K562 (cell line): ENCODE results near the gene GRIN1. TPM values are rescaled to one million over a fixed set of nuclear protein-coding genes. Genes with fewer than 3 reads are reported as not detected.

Experiments used
- ATAC-seq: fragments of 200-7000 bp; cut with Tn5 transposase; 3 replicates; pipeline ENCODE4 v1.9.1; 2020; ENCODE audit warnings: moderate library complexity
- BruUV-seq: library from RNA; stranded (reverse); fragments of 400-500 nt; replicated peaks from 2 replicates; lab custom pipeline; 2021; lab: Mats Ljungman, UMichigan
- CTCF ChIA-PET: fragments of 300-600 bp; formaldehyde crosslinking; extraction: SDS; loops from one replicate; lab custom pipeline; 2021; ENCODE audit warnings: low intra/inter-chr PET ratio; lab: Yijun Ruan, JAX
- POLR2A ChIA-PET: fragments of 300-600, 350-650 bp; sonication (Branson Sonifier 250); formaldehyde crosslinking; extraction: SDS; loops from one replicate; lab custom pipeline; 2021; ENCODE audit warnings: antibody characterized with exemption, inconsistent platforms; lab: Yijun Ruan, JAX
- DNase-seq, 4 experiments: peaks; one replicate each; pipeline versions ENCODE4 v3.0.0 to v3.0.0-alpha.2; 2011 to 2018; ENCODE audit warnings: low spot score in 3 of 4, mixed read lengths in 3 of 4; ENCODE audit errors: extremely low read depth in 1 of 4
- FAIRE-seq: peaks from 2 replicates; lab custom pipeline; 2011; peaks lifted over from hg19 to GRCh38; lab: Jason Lieb, UNC
- H2AFZ ChIP-seq: 2 replicates; pipeline ENCODE4 v1.6.0; 2011; ENCODE audit warnings: low read depth, low read length, control low read depth, inconsistent platforms
- H3K27ac ChIP-seq: fragments of 200-600 bp; 3 replicates; pipeline ENCODE4 v1.8.0; 2011; ENCODE audit warnings: low read depth, mild to moderate bottlenecking, control low read depth, inconsistent platforms, low read length, moderate library complexity, mixed read lengths; ENCODE audit errors: extremely low read depth
- H3K27me3 ChIP-seq, 2 experiments: fragments of 300-600 bp in 1 of 2; 2 replicates in 1 of 2; 3 replicates in 1 of 2; pipeline versions ENCODE4 v1.6.0 to v1.8.0; 2011; ENCODE audit warnings: inconsistent platforms in 2 of 2, low read length in 2 of 2, mild to moderate bottlenecking in 1 of 2, mixed read lengths in 1 of 2, moderate library complexity in 1 of 2; ENCODE audit not compliant: control insufficient read depth in 2 of 2, insufficient read depth in 2 of 2
- H3K36me3 ChIP-seq: fragments of 300-600 bp; 3 replicates; pipeline ENCODE4 v1.8.0; 2011; ENCODE audit warnings: mild to moderate bottlenecking, low read length, inconsistent platforms; ENCODE audit not compliant: control insufficient read depth, insufficient read depth
- H3K4me1 ChIP-seq, 2 experiments: fragments of 200-600 bp in 1 of 2; replicated peaks in 1 of 2; 2 replicates in 1 of 2; 3 replicates in 1 of 2; pipeline versions ENCODE4 v1.5.1 to v1.8.0; 2011; ENCODE audit warnings: inconsistent platforms in 2 of 2, low read length in 2 of 2, mild to moderate bottlenecking in 1 of 2, mixed read lengths in 1 of 2, moderate library complexity in 1 of 2; ENCODE audit not compliant: control insufficient read depth in 2 of 2, insufficient read depth in 2 of 2
- H3K4me2 ChIP-seq: 2 replicates; pipeline ENCODE4 v1.6.1; 2011; ENCODE audit warnings: low read length, control low read depth, inconsistent platforms, mixed read lengths; ENCODE audit not compliant: insufficient read depth
- H3K4me3 ChIP-seq: fragments of 200-600 bp; sonication (generic), shearing (Covaris generic); 2 replicates; pipeline ENCODE4 v1.5.1; 2016; ENCODE audit warnings: control low read depth, inconsistent platforms
- H3K79me2 ChIP-seq: fragments of 200-600 bp; 3 replicates; pipeline ENCODE4 v1.8.0; 2011; ENCODE audit warnings: low read length, inconsistent platforms; ENCODE audit not compliant: control insufficient read depth, insufficient read depth
- H3K9ac ChIP-seq, 2 experiments: 2 replicates each; pipeline versions ENCODE4 v1.6.0 to v1.6.1; 2011; ENCODE audit warnings: low read depth in 2 of 2, low read length in 2 of 2, control low read depth in 1 of 2, inconsistent platforms in 1 of 2, mild to moderate bottlenecking in 1 of 2, mixed read lengths in 1 of 2; ENCODE audit not compliant: insufficient read depth in 1 of 2
- H3K9me1 ChIP-seq: one replicate; pipeline ENCODE4 v1.6.0; 2011; ENCODE audit warnings: inconsistent platforms, mild to moderate bottlenecking, low read length, moderate library complexity; ENCODE audit not compliant: control insufficient read depth, insufficient read depth
- H3K9me3 ChIP-seq: replicated peaks from 2 replicates; pipeline ENCODE4 v1.5.1; 2011; ENCODE audit warnings: low read depth, low read length, inconsistent platforms; ENCODE audit not compliant: control insufficient read depth, insufficient read depth
- H4K20me1 ChIP-seq: replicated peaks from 2 replicates; pipeline ENCODE4 v1.6.1; 2011; ENCODE audit warnings: low read length, inconsistent platforms, mixed read lengths; ENCODE audit not compliant: control insufficient read depth, insufficient read depth
- CBFB ChIP-seq: sonication (generic); formaldehyde crosslinking; IDR thresholded peaks from 2 replicates; pipeline ENCODE4 v1.4.0; 2020; ENCODE audit warnings: mild to moderate bottlenecking, missing genetic modification reagents
- NUFIP1 ChIP-seq: fragments of 450-650 bp; IDR thresholded peaks from 2 replicates; pipeline ENCODE4 v1.6.1; 2018; ENCODE audit not compliant: partially characterized antibody
- RUNX1 ChIP-seq: sonication (generic); IDR thresholded peaks from 2 replicates; pipeline ENCODE4 v1.6.1; 2016; ENCODE audit warnings: antibody characterized with exemption, low read depth
- SIN3A ChIP-seq, 2 experiments: fragments of 150-350 bp in 1 of 2; IDR thresholded peaks; 2 replicates each; pipeline ENCODE4 v1.6.1; 2011 to 2016; ENCODE audit warnings: borderline replicate concordance in 2 of 2, low read depth in 2 of 2, low read length in 2 of 2, mild to moderate bottlenecking in 2 of 2, moderate library complexity in 2 of 2; ENCODE audit not compliant: control insufficient read depth in 1 of 2
- SP1 ChIP-seq: sonication (generic); formaldehyde crosslinking; IDR thresholded peaks from 2 replicates; pipeline ENCODE4 v1.8.1; 2022; ENCODE audit warnings: mild to moderate bottlenecking, missing genetic modification reagents
- ZBTB7A ChIP-seq: IDR thresholded peaks from 2 replicates; pipeline ENCODE4 v1.6.1; 2011; ENCODE audit warnings: low read depth, mild to moderate bottlenecking, low read length, moderate library complexity, borderline replicate concordance; ENCODE audit not compliant: control insufficient read depth
- WGBS: fragments of 100-300 bp; shearing (Covaris generic); methylation state at CpG from one replicate; pipeline ENCODE4 v1.1.6; 2016; ENCODE audit warnings: low coverage, mixed read lengths; ENCODE audit not compliant: insufficient coverage; ENCODE audit errors: missing lambda C conversion rate; 5-methylcytosine and 5-hydroxymethylcytosine counted together
- in situ Hi-C: fragments of 300-500 bp; cut with MboI; formaldehyde crosslinking; loops from 4 replicates; pipeline ENCODE4 v1.15.0; 2018; ENCODE audit warnings: inconsistent platforms, mixed read lengths
- intact Hi-C: fragments of 100-400 bp; cut with micrococcal nuclease; formaldehyde crosslinking; loops from 2 replicates; pipeline ENCODE4 v1.14.2; 2022
- polyA plus RNA-seq, 8 experiments: library from polyadenylated mRNA; depleted of rRNA in 4 of 8; stranded (reverse) in 5 of 8; unstranded in 3 of 8; fragments of >200 nt; fragmentation: Nextera tagmentation in 2 of 8; fragmentation: Illumina TruSeq in 1 of 8; extraction: Ambion mirVana in 2 of 8; extraction: Trizol in 1 of 8; gene quantifications; 2 replicates each; pipeline versions ENCODE4 v1.2.1 to v1.2.3, GENCODE V29; 2011 to 2014; ENCODE audit warnings: inconsistent platforms in 1 of 8, missing spikeins in 1 of 8
- total RNA-seq, 7 experiments: library from RNA; depleted of rRNA in 6 of 7; stranded (reverse); fragments of >200 nt in 6 of 7; fragmentation: Illumina TruSeq in 2 of 7; extraction: Trizol in 2 of 7; gene quantifications; 2 replicates each; pipeline versions ENCODE4 v1.2.1 to v1.2.3, GENCODE V29; 2011 to 2021; ENCODE audit warnings: low replicate concordance in 1 of 7
- TF ChIP-seq, protein P1 (sequence below): sonication (generic); formaldehyde crosslinking; IDR thresholded peaks from 2 replicates; pipeline ENCODE4 v1.8.1; 2023; ENCODE audit warnings: mild to moderate bottlenecking, missing genetic modification reagents
- TF ChIP-seq, protein P2 (sequence below), 2 experiments: IDR thresholded peaks; 2 replicates each; pipeline ENCODE4 v1.6.1; 2012; ENCODE audit warnings: improper control_type of control experiment in 2 of 2, low read depth in 2 of 2, low read length in 2 of 2, borderline replicate concordance in 1 of 2
- TF ChIP-seq, protein P3 (sequence below): sonication (generic); formaldehyde crosslinking; IDR thresholded peaks from 2 replicates; pipeline ENCODE4 v1.9.0; 2022; ENCODE audit warnings: mild to moderate bottlenecking, missing genetic modification reagents

Gene GRIN1
- total and polyA plus RNA-seq, 9 of the 15 experiments (the other 6 are each of a cell fraction or from before 2014, with no cell fraction given): 0.03 to 0.35 (median 0.16) TPM; not detected in 6

DNA sequence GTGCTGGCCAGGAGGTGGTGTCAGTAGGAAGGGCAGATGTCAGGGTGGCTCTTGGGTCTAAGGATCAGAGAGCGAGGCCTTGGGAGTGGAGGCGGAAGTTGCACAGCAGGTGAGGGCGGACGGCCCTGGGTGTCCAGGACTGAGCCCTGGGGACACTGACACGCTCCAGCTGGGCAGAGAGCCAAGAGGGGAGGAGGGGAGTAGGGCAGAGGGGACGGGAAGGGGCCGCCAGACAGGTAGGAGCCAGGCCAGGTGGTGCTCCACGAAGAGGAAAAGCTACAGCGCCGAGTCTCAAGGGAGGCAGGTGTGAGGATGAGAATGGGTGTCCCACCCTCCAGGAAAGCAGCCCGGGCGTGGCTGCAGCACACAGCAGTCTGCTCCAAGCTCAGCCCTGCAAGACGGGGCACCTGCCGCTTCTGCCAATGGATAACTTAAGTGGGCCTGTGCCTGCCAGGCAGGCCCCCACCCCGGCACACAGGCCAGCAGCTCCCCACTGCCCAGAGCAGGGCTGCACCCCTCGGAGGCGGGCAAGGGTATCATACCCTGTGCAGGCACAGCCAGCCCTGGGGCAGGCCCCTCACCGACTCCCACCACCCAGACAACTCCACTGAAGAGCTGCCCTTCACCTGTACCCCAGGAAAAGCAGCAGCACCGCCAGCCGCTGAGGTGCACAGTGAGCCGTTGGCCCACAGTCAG lies 56.7 kb downstream of the GRIN1 start (continued):
- TF ChIP-seq, protein P1, sequence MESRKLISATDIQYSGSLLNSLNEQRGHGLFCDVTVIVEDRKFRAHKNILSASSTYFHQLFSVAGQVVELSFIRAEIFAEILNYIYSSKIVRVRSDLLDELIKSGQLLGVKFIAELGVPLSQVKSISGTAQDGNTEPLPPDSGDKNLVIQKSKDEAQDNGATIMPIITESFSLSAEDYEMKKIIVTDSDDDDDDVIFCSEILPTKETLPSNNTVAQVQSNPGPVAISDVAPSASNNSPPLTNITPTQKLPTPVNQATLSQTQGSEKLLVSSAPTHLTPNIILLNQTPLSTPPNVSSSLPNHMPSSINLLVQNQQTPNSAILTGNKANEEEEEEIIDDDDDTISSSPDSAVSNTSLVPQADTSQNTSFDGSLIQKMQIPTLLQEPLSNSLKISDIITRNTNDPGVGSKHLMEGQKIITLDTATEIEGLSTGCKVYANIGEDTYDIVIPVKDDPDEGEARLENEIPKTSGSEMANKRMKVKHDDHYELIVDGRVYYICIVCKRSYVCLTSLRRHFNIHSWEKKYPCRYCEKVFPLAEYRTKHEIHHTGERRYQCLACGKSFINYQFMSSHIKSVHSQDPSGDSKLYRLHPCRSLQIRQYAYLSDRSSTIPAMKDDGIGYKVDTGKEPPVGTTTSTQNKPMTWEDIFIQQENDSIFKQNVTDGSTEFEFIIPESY: 0 out of 2 replicates have a peak, but pooled peaks have one; percentile 25
- TF ChIP-seq SP1 (CRISPR knock-in tag): no peak

DNA sequence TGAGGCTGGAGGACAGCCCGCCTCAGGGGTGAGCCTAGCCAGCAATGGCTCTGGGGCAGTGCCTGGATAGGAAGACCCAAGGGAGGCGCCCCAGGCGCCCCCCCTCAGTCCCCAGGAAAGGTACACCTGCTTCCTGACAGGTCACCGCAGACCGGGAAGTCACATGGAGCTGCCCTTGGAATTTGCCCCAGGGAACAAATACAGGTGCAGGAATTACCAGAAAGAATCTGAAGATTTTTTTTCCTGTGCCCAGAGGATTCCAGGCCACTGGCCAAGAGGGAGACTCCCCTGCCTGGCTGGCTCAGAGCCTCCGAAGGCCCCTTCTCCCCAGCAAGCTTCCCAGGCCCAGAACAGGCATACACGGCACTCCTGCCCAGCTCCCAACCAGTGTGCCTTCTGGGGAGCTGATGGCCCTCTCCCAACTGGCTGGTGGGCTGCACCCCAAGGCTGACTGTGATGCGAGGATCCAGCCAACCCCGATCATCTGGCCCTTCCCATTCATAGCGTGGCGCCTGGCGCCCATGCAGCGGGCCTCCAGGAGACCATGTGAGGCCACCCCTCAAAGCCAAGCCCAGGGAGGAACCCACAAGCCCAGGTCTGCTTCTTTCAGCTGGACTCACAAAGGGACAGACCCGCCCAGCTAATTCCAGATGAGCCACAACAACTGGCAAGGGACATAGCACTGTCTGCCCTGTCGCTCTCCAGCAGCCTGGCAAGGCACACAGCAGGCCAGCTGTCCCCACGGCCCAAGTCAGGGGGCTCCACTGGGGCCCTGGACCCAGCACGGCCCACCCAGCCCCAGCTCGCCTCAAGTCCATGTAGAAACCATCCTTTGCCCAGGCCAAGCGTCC lies 59.3 kb downstream of the GRIN1 start:
- peaks cover 5% of the 10 kb centered on the region for H4K20me1 ChIP-seq
- WGBS: 75% methylated on average over 15 of the region's 19 CpGs
- H3K9me3 ChIP-seq: no peaks in the 10 kb centered on the region
- peaks cover 8% of the 10 kb centered on the region; the same call in 2 of the 3 replicates for H3K36me3 ChIP-seq
- peaks cover 22 to 91% of the 10 kb centered on the region in 2 experiments for H3K4me1 ChIP-seq
- DNase-seq: no peak
- no TSS peak for BruUV-seq
- H3K79me2 ChIP-seq: peaks cover 61% of the 10 kb centered on the region
- no peak overlapping the region for H2AFZ ChIP-seq
- no peak for FAIRE-seq
- H3K27ac ChIP-seq: no peak overlapping the region
- peak overlapping the region; percentile 37; the same call in 1 of the 2 replicates for H3K4me3 ChIP-seq
- H3K9ac ChIP-seq: peak overlapping the region in 1 of 2 experiments; percentile 89; a peak in 2 of 4 replicates
- H3K27me3 ChIP-seq: no peaks in the 10 kb centered on the region
- ChIA-PET POLR2A (interaction anchor here (0.6 to 3.2 kb wide), 5 partner anchors 9 to 393 kb away, joined by 3 to 26 read pairs (median 4); partner anchors contain the start of genes ANAPC2, NELFB and SSNA1), CTCF (no interaction called here)
- intact Hi-C loops (no loop called here), in situ Hi-C loops (no loop called here)
- no peak for ATAC-seq
- no peaks in the 10 kb centered on the region for H3K9me1 ChIP-seq
- H3K4me2 ChIP-seq: peak overlapping the region; percentile 44; the same call in 1 of the 2 replicates
- TF ChIP-seq ZBTB7A (peak; percentile 22; the same call in 1 of the 2 replicates), CBFB (CRISPR knock-in tag) (0 out of 2 replicates have a peak, but pooled peaks have one; percentile 24), SIN3A (IDR thresholded peaks at IDR 0.05; ENCODE audit: borderline replicate concordance in 2 of 2, control insufficient read depth in 1 of 2, low read depth in 2 of 2, low read length in 2 of 2) (0 out of 4 replicates have a peak, but pooled peaks of 1 of the 2 experiments have one; percentile 18), RUNX1 (no peak), NUFIP1 (no peak)
- TF ChIP-seq, protein P2, sequence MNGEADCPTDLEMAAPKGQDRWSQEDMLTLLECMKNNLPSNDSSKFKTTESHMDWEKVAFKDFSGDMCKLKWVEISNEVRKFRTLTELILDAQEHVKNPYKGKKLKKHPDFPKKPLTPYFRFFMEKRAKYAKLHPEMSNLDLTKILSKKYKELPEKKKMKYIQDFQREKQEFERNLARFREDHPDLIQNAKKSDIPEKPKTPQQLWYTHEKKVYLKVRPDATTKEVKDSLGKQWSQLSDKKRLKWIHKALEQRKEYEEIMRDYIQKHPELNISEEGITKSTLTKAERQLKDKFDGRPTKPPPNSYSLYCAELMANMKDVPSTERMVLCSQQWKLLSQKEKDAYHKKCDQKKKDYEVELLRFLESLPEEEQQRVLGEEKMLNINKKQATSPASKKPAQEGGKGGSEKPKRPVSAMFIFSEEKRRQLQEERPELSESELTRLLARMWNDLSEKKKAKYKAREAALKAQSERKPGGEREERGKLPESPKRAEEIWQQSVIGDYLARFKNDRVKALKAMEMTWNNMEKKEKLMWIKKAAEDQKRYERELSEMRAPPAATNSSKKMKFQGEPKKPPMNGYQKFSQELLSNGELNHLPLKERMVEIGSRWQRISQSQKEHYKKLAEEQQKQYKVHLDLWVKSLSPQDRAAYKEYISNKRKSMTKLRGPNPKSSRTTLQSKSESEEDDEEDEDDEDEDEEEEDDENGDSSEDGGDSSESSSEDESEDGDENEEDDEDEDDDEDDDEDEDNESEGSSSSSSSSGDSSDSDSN (IDR thresholded peaks at IDR 0.05; ENCODE audit: borderline replicate concordance in 1 of 2, low read depth in 2 of 2, low read length in 2 of 2): 0 out of 4 replicates have a peak, but pooled peaks of 1 of the 2 experiments have one; percentile 8
- TF ChIP-seq, protein P3, sequence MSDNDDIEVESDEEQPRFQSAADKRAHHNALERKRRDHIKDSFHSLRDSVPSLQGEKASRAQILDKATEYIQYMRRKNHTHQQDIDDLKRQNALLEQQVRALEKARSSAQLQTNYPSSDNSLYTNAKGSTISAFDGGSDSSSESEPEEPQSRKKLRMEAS (CRISPR knock-in tag): peak; percentile 38; the same call in 1 of the 2 replicates
